Fibroblast of lung (primary cell): ENCODE results near the gene HOXB5. TPM values are rescaled to one million over a fixed set of nuclear protein-coding genes. Genes with fewer than 3 reads are reported as not detected.

Experiments used
- DNase-seq, 2 donors: peaks; one replicate each; pipeline versions ENCODE4 v3.0.0 to v3.0.0-alpha.2; 2010; ENCODE audit warnings: low read depth in 2 of 2
- H2AFZ ChIP-seq: 2 replicates; pipeline ENCODE4 v1.5.1; 2012; ENCODE audit warnings: low read length, control low read depth, inconsistent platforms
- H3K27ac ChIP-seq: 2 replicates; pipeline ENCODE4 v1.5.1; 2011; ENCODE audit warnings: low read length, control low read depth; ENCODE audit not compliant: insufficient read depth
- H3K27me3 ChIP-seq: 2 replicates; pipeline ENCODE4 v1.5.1; 2011; ENCODE audit warnings: mild to moderate bottlenecking, low read length; ENCODE audit not compliant: control insufficient read depth, insufficient read depth
- H3K36me3 ChIP-seq: 2 replicates; pipeline ENCODE4 v1.5.1; 2011; ENCODE audit warnings: low read length; ENCODE audit not compliant: control insufficient read depth, insufficient read depth
- H3K4me1 ChIP-seq: 2 replicates; pipeline ENCODE4 v1.5.1; 2011; ENCODE audit warnings: low read length; ENCODE audit not compliant: control insufficient read depth, insufficient read depth; ENCODE audit errors: extremely low read depth
- H3K4me2 ChIP-seq: 2 replicates; pipeline ENCODE4 v1.5.1; 2011; ENCODE audit warnings: low read length, control low read depth; ENCODE audit not compliant: insufficient read depth; ENCODE audit errors: extremely low read depth
- H3K4me3 ChIP-seq, 4 experiments: fragments of 200-600 bp in 1 of 4; sonication (generic) in 1 of 4; replicated peaks in 1 of 4; 2 replicates each; pipeline ENCODE4 v1.5.1; 2011 to 2016; ENCODE audit warnings: low read length in 4 of 4, low read depth in 3 of 4, mild to moderate bottlenecking in 3 of 4, control low read depth in 2 of 4, inconsistent platforms in 1 of 4, mixed read lengths in 1 of 4; ENCODE audit not compliant: insufficient read depth in 1 of 4; ENCODE audit errors: control extremely low read depth in 1 of 4
- H3K79me2 ChIP-seq: 2 replicates; pipeline ENCODE4 v1.5.1; 2012; ENCODE audit warnings: mild to moderate bottlenecking, low read length, inconsistent platforms; ENCODE audit not compliant: control insufficient read depth, insufficient read depth
- H3K9ac ChIP-seq: 2 replicates; pipeline ENCODE4 v1.5.1; 2011; ENCODE audit warnings: mild to moderate bottlenecking, low read length, control low read depth; ENCODE audit not compliant: insufficient read depth
- H3K9me3 ChIP-seq: 2 replicates; pipeline ENCODE4 v1.5.1; 2012; ENCODE audit warnings: low read depth, low read length; ENCODE audit not compliant: control insufficient read depth, insufficient read depth
- H4K20me1 ChIP-seq: 2 replicates; pipeline ENCODE4 v1.5.1; 2011; ENCODE audit warnings: low read length; ENCODE audit not compliant: control insufficient read depth, insufficient read depth; ENCODE audit errors: extremely low read depth
- EZH2 ChIP-seq: IDR thresholded peaks from 2 replicates; pipeline ENCODE4 v1.5.1; 2012; ENCODE audit warnings: low read length, control low read depth, mild to moderate bottlenecking; ENCODE audit errors: missing control alignments
- polyA plus RNA-seq, 2 donors: library from polyadenylated mRNA; depleted of rRNA in 1 of 2; stranded (reverse) in 1 of 2; unstranded in 1 of 2; fragments of >200 nt; gene quantifications; 2 replicates each; pipeline ENCODE4 v1.2.1, GENCODE V29; 2011 to 2012; ENCODE audit warnings: missing spikeins in 1 of 2
- total RNA-seq: library from RNA; depleted of rRNA; stranded (reverse); fragments of >200 nt; gene quantifications from 2 replicates; pipeline ENCODE4 v1.2.1, GENCODE V29; 2014
- TF ChIP-seq, protein P1 (sequence below), 2 donors: IDR thresholded peaks in 1 of 2; conservative IDR thresholded peaks in 1 of 2; 1 replicate in 1 of 2; 2 replicates in 1 of 2; pipeline ENCODE4 v1.5.1; 2011 to 2012; ENCODE audit warnings: low read length in 2 of 2, control low read depth in 1 of 2, inconsistent platforms in 1 of 2, low read depth in 1 of 2, mild to moderate bottlenecking in 1 of 2

The HOXB5 gene
- total and polyA plus RNA-seq, 2 donors (not counting 1 experiment from before 2014, with no cell fraction given): 2.1 to 9.4 TPM

- peak overlapping the region; percentile 98 for H3K27ac ChIP-seq
- peaks cover 37% of the 10 kb centered on the region for H3K4me1 ChIP-seq
- H3K27me3 ChIP-seq: no peaks in the 10 kb centered on the region
- peak overlapping the region; percentile 86 for H3K4me2 ChIP-seq
- peak overlapping the region; percentile 44 to 98 (median 64) for H3K4me3 ChIP-seq
- peaks cover 100% of the 10 kb centered on the region for H3K79me2 ChIP-seq
- H3K9ac ChIP-seq: peak overlapping the region; percentile 68
- H3K36me3 ChIP-seq: peaks cover 10% of the 10 kb centered on the region
- H2AFZ ChIP-seq: no peak overlapping the region
- no peak for TF ChIP-seq EZH2
- TF ChIP-seq, protein P1, sequence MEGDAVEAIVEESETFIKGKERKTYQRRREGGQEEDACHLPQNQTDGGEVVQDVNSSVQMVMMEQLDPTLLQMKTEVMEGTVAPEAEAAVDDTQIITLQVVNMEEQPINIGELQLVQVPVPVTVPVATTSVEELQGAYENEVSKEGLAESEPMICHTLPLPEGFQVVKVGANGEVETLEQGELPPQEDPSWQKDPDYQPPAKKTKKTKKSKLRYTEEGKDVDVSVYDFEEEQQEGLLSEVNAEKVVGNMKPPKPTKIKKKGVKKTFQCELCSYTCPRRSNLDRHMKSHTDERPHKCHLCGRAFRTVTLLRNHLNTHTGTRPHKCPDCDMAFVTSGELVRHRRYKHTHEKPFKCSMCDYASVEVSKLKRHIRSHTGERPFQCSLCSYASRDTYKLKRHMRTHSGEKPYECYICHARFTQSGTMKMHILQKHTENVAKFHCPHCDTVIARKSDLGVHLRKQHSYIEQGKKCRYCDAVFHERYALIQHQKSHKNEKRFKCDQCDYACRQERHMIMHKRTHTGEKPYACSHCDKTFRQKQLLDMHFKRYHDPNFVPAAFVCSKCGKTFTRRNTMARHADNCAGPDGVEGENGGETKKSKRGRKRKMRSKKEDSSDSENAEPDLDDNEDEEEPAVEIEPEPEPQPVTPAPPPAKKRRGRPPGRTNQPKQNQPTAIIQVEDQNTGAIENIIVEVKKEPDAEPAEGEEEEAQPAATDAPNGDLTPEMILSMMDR (conservative IDR thresholded peaks at IDR 0.05 in 1 of 2, IDR thresholded peaks at IDR 0.05 in 1 of 2; ENCODE audit: low read depth in 1 of 2, low read length in 2 of 2): no peak
- H4K20me1 ChIP-seq: no peaks in the 10 kb centered on the region
- peak; percentile 60 to 70 for DNase-seq
- no peaks in the 10 kb centered on the region for H3K9me3 ChIP-seq
These were observed 23.1 kb downstream of the HOXB5 start for GRCh38 chr17:48570325-48571023.

- peaks cover 100% of the 10 kb centered on the region for H3K79me2 ChIP-seq
- peaks cover 39% of the 10 kb centered on the region for H3K4me1 ChIP-seq
- H3K27ac ChIP-seq: peak overlapping the region; percentile 98
- H3K9ac ChIP-seq: peak overlapping the region; percentile 68
- no peak overlapping the region for H2AFZ ChIP-seq
- DNase-seq: peak; percentile 39 to 63
- H3K4me3 ChIP-seq: peak overlapping the region; percentile 44 to 98 (median 64)
- no peaks in the 10 kb centered on the region for H3K27me3 ChIP-seq
- H3K36me3 ChIP-seq: peaks cover 10% of the 10 kb centered on the region
- peak overlapping the region; percentile 86 for H3K4me2 ChIP-seq
- H4K20me1 ChIP-seq: no peaks in the 10 kb centered on the region
- H3K9me3 ChIP-seq: no peaks in the 10 kb centered on the region
- no peak for TF ChIP-seq EZH2
- TF ChIP-seq, protein P1 (conservative IDR thresholded peaks at IDR 0.05 in 1 of 2, IDR thresholded peaks at IDR 0.05 in 1 of 2; ENCODE audit: low read depth in 1 of 2, low read length in 2 of 2): peak in 1 of 2 donors; percentile 21
These were observed 23.8 kb downstream of the HOXB5 start for GRCh38 chr17:48569674-48570324.

DNA sequence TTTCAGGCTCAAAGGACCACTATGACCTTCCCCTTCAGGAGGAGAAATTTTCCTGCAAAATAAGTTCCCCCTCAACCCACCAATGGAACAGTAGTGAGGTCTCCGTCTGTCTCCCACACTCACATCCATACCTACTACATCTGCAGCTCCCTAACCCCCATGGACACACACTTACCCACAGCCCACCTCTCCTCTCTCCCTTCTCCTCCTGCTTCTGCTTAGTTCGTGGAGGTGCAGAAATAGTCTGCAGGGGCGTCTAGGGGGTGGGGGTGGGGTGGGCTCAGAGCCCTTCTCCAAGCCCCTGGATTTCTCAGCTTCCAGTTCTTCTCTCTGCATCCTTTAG lies 24.4 kb downstream of the HOXB5 start:
- no peak overlapping the region for H3K9ac ChIP-seq
- H3K36me3 ChIP-seq: peaks cover 10% of the 10 kb centered on the region
- peak overlapping the region; percentile 98 for H3K27ac ChIP-seq
- peak overlapping the region; percentile 90 for H3K4me2 ChIP-seq
- H3K9me3 ChIP-seq: no peaks in the 10 kb centered on the region
- DNase-seq: peak in 1 of 2 donors; percentile 17
- no peaks in the 10 kb centered on the region for H3K27me3 ChIP-seq
- H3K4me3 ChIP-seq: peak overlapping the region; percentile 47 to 98 (median 64)
- no peaks in the 10 kb centered on the region for H4K20me1 ChIP-seq
- peaks cover 100% of the 10 kb centered on the region for H3K79me2 ChIP-seq
- no peak for TF ChIP-seq EZH2
- TF ChIP-seq, protein P1 (conservative IDR thresholded peaks at IDR 0.05 in 1 of 2, IDR thresholded peaks at IDR 0.05 in 1 of 2; ENCODE audit: low read depth in 1 of 2, low read length in 2 of 2): no peak
- H2AFZ ChIP-seq: no peak overlapping the region
- H3K4me1 ChIP-seq: peaks cover 39% of the 10 kb centered on the region
